C4-2B (cell line): ENCODE data around the gene FBN3.
"Not testable (repeated sequence)": the region's sequence is repeated elsewhere in the genome, so short reads cannot be mapped to it uniquely, and the experiment has no call there.

Source experiments
- H3K27ac ChIP-seq: fragments of 450-650 bp; 2 replicates; pipeline ENCODE4 v1.5.1; 2017
- ZFX ChIP-seq: fragments of 450-650 bp; IDR thresholded peaks from 2 replicates; pipeline ENCODE4 v1.6.1; 2017
- TF ChIP-seq, protein P1 (sequence below): fragments of 450-650 bp; conservative IDR thresholded peaks from 2 replicates; pipeline ENCODE4 v1.5.1; 2017; ENCODE audit warnings: mild to moderate bottlenecking

FBN3 gene

DNA sequence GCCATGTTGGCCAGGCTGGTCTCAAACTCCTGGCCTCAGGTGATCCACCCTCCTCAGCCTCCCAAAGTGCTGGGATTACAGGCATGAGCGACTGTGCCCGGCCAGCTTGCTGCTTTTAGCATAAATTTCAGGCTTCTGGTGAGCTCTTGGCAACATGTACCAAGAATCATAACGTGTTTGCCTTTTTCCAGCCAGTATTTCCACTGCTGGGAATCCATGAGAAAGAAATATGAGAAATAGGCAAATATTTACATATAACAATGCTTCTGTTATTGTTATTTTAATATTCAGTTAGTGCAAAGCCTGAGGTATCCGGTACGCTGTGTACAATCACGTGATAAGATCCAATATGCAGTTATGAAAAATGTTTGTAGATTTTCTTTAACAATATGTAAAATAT is 30.6 kb upstream of the FBN3 start:
- peak overlapping the region; percentile 73 for H3K27ac ChIP-seq
- TF ChIP-seq, protein P1, sequence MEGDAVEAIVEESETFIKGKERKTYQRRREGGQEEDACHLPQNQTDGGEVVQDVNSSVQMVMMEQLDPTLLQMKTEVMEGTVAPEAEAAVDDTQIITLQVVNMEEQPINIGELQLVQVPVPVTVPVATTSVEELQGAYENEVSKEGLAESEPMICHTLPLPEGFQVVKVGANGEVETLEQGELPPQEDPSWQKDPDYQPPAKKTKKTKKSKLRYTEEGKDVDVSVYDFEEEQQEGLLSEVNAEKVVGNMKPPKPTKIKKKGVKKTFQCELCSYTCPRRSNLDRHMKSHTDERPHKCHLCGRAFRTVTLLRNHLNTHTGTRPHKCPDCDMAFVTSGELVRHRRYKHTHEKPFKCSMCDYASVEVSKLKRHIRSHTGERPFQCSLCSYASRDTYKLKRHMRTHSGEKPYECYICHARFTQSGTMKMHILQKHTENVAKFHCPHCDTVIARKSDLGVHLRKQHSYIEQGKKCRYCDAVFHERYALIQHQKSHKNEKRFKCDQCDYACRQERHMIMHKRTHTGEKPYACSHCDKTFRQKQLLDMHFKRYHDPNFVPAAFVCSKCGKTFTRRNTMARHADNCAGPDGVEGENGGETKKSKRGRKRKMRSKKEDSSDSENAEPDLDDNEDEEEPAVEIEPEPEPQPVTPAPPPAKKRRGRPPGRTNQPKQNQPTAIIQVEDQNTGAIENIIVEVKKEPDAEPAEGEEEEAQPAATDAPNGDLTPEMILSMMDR, result no peak
- no peak for TF ChIP-seq ZFX

GRCh38 chr19:8174706-8175105 is 25.3 kb upstream of the FBN3 start:
- no peak overlapping the region for H3K27ac ChIP-seq
- no peak for TF ChIP-seq ZFX
- TF ChIP-seq, protein P1, result no peak

DNA sequence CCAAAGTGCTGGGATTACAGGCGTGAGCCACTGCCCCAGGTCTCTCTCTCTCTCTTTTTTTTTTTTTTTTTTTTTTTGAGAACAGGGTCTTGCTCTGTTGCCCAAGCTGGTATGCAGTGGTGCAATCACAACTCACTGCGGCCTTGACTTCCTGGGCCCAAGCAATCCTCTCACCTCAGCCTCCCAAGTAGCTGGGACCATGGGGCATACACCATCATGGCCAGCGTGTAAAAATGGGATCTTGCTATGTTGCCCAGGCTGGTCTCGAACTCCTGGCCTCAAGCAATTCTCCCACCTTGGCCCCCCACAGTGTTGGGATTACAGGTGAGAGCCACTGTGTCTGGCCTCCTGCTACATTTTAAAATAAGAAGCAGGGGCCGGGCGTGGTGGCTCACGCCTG is 19.1 kb upstream of the FBN3 start:
- H3K27ac ChIP-seq, result no peak overlapping the region
- TF ChIP-seq, protein P1, result no peak
- no peak for TF ChIP-seq ZFX

- no peak for TF ChIP-seq ZFX
- TF ChIP-seq, protein P1, result no peak
- no peak overlapping the region for H3K27ac ChIP-seq
Observed at GRCh38 chr19:8167985-8168384, 18.6 kb upstream of the FBN3 start.

- no peak overlapping the region for H3K27ac ChIP-seq
- TF ChIP-seq ZFX, result no peak
- TF ChIP-seq, protein P1, result no peak
Observed at GRCh38 chr19:8163759-8164158, 14.4 kb upstream of the FBN3 start.

- TF ChIP-seq, protein P1, result no peak
- no peak for TF ChIP-seq ZFX
- H3K27ac ChIP-seq, result 0 out of 2 replicates have a peak overlapping the region, but pooled peaks have one; percentile 5
Observed at GRCh38 chr19:8161135-8161646, 11.8 kb upstream of the FBN3 start.

DNA sequence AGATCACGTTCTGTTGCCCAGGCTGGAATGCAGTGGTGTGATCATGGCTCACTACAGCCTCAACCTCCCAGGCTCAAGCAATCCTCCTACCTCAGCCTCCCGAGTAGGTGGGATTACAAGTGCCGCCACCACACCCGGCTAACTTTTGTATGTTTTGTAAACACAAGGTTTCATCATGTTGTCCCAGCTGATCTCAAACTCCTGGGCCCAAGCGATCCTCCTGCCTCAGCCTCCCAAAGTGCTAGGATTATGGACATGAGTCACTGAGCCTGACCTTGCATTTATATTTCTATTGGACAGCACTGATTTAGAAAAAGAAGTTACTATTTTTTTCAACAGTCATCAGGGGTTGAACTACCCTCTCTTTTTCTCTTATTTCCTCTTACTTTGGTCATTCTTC is 9.9 kb upstream of the FBN3 start:
- not testable (repeated sequence) for H3K27ac ChIP-seq

DNA sequence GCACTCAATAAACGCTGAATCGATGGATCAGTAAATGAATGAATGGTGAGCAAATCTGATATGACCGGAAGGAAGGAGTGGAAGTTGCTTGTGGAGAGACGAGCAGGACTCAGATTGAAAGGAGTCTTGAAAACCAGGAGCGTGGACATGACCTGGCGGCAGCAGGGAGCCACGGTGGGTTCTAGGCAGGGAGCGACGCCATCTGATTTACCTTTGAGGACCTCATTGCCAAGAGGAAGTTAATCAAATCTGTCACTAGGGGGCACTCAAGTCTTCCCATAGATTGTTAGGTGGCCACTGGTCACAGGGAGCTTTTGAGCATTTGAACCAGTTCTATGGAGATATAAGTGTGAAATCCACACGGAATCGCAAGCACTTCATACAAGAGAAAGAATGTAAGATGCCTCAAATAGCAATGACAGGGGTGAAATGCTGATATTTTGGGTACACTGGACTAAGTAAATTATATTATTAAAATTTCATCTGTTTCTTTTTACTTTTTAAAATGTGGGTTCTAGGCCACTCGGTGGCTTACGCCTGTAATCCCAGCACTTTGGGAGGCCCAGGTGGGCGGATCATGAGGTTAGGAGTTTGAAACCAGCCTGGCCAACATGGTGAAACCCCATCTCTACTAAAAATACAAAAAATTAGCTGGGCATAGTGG is 9.2 kb upstream of the FBN3 start:
- no peak for TF ChIP-seq ZFX
- TF ChIP-seq, protein P1, result peak; percentile 80
- H3K27ac ChIP-seq, result no peak overlapping the region
